AG09319 (cell line): ENCODE results near the gene OCIAD1.

Experiments used
- DNase-seq: peaks from one replicate; pipeline ENCODE4 v3.0.0-alpha.2; 2010; ENCODE audit warnings: low read depth; ENCODE audit errors: extremely low read depth
- CTCF ChIP-seq: IDR thresholded peaks from 2 replicates; pipeline ENCODE4 v1.5.1; 2011; ENCODE audit warnings: low read depth, mild to moderate bottlenecking, inconsistent platforms, low read length, moderate library complexity

OCIAD1 gene

GRCh38 chr4:48899950-48900349, 69.1 kb downstream of the OCIAD1 start:
- DNase-seq, result no peak
- TF ChIP-seq CTCF, result no peak

- TF ChIP-seq CTCF, result no peak
- no peak for DNase-seq
Measured at GRCh38 chr4:48901196-48901595, 70.3 kb downstream of the OCIAD1 start.

GRCh38 chr4:48902266-48902665, 71.4 kb downstream of the OCIAD1 start:
- no peak for DNase-seq

GRCh38 chr4:48904101-48904500, 73.2 kb downstream of the OCIAD1 start:
- DNase-seq, result no peak
- no peak for TF ChIP-seq CTCF

More at GRCh38 chr4:48902266-48902665, 71.4 kb downstream of the OCIAD1 start:
- TF ChIP-seq CTCF, result no peak

- TF ChIP-seq CTCF, result no peak
- no peak for DNase-seq
Measured at GRCh38 chr4:48904541-48905142, 73.8 kb downstream of the OCIAD1 start.

GRCh38 chr4:48905363-48906015, 74.6 kb downstream of the OCIAD1 start:
- no peak for TF ChIP-seq CTCF
- no peak for DNase-seq
